Glomerular endothelial cell (primary cell): ENCODE measurements around the gene ZDHHC22. TPM values are rescaled to one million over a fixed set of nuclear protein-coding genes. Genes with fewer than 3 reads are reported as not detected.

Experiments
- DNase-seq: peaks from one replicate; pipeline ENCODE4 v3.0.0-alpha.2; 2011; ENCODE audit warnings: low read depth, low spot score; ENCODE audit errors: extremely low read depth
- total RNA-seq: library from RNA; depleted of rRNA; stranded (reverse); fragments of >200 nt; gene quantifications from 2 replicates; pipeline ENCODE4 v1.2.3, GENCODE V29; 2015

The ZDHHC22 gene
- total RNA-seq, 1 donor from 2014 or later = not detected

DNA sequence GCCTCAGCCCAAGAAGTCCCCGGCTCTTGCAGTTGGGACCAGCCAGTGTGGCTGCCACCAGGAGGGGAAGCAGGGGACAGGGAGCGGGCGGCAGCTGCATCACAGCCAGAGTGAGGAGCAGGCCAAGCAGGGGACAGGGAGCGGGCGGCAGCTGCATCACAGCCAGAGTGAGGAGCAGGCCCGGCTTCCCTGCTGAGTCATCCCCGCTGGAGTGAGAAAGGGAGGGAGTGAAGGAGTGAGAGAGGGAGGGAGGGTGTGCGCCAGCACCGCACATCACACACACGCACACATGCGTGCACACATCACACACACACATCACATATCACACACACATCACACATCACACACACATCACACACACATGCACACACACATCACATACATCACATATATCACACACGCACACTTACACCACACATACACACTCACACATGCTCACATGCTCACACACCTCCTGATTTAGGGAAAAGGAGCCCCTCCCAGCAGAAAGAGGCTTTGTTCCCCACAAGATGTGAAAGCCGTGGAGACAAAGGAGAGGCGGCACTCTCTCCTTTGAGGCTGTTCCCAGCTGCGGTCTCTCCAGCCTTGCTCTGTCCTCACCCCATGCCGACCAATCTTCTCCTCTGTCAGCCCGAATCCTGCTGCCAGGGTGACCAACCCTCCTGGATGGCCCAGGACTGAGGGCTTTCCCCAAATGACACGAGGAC is 16.7 kb upstream of the ZDHHC22 start:
- DNase-seq = no peak

DNA sequence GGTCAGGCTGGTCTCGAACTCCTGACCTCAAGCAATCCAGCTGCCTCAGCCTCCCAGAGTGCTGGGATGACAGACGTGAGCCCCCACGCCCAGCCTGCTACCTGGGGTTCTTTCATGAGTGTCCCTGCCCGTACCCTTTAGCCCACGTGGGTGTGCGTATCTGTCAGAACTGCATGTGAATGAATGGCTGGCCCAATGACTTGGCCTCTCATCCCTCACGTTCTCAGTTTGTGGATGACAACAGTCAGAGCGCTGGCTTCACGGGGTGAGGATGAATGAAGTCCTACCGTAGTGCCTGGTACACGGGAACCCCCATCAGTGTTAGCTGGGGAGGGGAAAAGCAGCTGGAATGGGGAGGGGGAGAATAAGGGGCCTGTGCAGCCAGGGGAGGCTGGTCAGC is 16.1 kb upstream of the ZDHHC22 start:
- DNase-seq = no peak

DNA sequence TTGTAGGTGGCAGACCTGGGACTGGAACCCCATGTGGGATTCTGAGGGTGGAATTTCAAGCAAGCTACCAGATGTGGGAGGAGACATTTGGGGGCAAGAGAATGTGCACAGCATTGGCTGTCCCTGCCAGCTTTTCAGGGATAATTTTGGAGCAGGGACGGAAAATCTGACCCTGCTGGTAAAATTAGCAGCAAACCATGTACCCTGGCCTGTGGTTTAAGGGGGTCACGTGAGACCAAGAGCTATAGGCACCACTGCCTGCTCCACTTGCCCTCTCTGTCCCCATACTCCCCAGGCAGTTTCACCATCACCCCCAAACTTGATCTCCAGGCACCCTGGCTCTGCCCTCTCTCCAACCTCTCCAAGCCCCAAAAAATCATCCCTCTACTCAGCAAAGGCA is 13.5 kb upstream of the ZDHHC22 start:
- no peak for DNase-seq

DNA sequence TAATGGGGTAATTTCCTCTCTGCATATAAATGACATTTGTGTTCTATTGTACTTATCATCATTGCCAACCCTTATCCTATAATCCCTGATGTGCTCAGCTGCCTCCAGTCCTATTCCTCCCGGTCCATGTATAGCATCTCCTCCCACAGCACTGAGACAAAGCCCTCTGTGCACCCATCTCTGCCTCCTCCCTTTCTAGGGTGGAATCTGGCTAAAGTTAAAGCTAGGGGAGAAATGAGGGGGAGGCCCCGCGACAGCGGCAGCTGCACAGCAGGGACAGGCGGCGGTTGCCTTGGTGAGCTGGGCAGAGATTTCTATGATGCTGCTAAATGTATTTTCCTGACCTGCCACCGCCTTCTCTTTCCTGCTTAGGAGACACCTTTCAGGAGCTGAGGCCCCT is 12.8 kb upstream of the ZDHHC22 start:
- no peak for DNase-seq

DNA sequence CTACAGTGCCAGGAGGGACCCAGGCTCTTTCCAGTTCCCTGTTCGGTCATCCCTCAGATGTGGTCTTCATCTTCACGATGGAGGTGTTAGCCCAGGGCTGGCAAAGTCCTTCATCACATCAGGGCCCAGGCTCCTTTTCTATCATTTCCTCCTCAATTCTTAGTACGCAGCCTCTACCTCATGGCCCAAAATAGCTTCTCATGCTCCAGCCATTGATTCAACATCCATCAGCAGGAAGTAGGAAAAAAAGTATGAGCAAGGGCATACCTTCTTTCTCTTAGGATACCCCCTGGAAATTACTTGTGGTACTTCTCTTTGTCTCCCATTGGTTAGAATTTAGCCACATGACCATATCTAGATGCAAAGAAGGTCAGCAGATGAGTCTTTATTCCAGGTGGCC is 12.2 kb upstream of the ZDHHC22 start:
- DNase-seq = no peak

DNA sequence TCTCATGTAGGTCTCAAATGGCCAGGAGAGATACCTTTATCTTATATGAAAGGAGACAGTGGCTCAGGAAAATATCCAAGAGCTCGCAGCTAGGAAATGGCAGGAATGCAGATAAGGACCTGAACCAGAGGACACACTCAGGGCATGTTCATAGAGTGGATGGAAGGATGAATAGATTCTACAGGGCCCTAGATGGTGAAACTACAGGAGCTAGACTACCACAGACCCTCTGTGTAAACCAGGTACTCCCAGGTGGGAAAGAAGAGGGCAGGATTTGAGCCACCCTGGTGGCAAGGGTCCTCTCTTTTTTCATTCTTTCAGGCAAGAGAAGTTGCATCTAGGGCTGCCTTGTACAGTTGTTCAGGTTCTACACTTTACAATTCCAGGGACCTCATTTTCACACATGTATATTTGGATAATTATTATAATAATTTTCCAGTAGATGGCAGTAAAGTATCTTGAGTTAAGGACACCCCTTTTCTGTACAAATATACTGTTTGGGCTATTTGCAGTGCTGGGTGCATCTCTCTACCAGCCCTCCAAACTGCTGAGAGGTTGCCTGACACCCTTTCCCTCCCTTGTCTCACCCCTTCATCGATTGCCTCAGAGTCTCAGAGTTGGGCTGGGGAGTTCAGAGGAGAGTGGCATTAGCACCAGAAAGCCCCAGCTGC is 10.5 kb upstream of the ZDHHC22 start:
- DNase-seq = no peak

DNA sequence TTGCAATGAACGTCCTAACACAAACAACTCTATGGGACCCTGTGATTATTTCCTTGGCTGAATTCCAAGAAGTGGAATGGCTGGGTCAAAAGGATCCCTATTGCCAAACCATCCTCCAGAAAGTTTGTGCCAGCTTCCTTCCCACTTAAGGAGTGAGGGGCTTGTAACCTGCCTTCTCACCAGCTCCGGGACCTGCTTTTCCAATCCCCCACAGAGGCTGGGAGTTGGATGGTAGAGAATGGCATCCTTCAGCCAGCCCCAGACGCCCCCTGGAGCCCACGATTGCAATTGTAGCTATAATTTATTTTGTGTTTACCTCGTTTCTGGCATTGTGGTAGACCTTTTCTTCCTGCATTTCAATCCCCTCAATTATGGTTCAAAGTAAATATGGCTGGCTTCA is 9.7 kb upstream of the ZDHHC22 start:
- no peak for DNase-seq

DNA sequence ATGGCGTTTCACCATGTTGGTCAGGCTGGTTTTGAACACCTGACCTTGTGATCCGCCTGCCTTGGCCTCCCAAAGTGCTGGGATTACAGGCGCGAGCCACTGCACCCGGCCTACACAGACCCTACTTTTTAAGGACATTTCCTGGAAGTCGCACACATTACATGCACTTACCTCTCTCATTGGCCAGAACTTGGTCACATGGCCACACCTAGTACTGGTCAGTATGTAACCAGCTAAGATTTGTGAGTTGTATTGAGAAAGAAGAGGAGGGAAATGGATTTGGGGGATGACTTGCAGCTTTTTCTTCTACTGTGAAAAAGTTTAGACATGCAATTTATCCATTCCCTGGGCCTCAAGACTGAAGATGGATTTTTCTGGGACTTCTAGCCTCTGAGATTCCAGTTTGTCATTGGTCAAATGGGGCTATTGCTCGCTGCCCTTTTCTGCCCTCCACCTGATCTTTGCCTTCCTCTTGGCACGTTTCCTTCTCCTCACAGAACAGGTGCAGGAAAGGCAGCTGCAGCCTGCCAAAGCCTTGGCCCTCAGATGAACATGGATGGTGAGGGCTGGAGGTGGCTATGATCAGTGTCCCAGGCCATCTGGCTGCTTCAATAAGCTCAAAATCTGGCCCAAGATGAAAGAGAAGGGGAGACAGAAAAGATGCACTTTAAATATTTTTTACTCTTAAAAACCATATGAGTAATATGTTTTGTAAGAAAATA is 7.1 kb upstream of the ZDHHC22 start:
- no peak for DNase-seq

DNA sequence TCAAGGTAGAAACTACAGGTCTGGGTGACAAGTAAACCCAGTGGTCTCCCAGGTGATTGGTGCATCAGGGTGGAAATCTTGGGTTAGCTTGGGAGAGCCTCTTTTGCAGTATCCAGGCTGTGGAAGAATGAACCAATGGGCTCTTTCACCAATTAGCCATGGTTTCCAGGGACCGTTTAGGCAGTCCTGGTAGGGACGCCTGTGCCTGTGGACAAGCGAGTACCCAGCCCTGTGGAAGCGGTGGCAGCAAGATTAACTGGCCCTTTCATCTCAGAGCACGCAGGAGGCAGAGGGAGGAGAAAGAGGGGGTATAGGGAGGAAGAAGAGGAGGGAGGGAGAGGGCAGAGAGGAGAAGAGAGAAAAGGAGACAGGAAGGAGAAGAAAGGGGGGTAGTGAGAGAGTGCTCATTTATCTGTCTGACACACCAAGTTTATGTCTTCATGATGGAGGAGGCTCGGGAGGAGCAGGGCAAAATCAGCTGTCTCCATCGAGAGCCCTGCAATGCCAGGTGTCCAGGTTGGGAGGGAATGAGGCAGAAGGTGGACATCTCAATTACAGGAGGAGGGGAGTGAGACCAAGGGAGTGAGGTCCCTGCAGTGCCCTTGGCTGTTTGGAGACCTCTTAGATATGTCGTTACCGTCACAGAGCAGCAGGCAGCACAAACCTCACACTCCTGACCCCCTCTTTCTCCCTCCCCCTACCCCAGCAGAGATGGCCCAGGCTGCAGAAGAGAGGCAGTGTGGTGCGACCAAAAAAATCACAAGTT is 4.6 kb upstream of the ZDHHC22 start:
- DNase-seq = no peak

DNA sequence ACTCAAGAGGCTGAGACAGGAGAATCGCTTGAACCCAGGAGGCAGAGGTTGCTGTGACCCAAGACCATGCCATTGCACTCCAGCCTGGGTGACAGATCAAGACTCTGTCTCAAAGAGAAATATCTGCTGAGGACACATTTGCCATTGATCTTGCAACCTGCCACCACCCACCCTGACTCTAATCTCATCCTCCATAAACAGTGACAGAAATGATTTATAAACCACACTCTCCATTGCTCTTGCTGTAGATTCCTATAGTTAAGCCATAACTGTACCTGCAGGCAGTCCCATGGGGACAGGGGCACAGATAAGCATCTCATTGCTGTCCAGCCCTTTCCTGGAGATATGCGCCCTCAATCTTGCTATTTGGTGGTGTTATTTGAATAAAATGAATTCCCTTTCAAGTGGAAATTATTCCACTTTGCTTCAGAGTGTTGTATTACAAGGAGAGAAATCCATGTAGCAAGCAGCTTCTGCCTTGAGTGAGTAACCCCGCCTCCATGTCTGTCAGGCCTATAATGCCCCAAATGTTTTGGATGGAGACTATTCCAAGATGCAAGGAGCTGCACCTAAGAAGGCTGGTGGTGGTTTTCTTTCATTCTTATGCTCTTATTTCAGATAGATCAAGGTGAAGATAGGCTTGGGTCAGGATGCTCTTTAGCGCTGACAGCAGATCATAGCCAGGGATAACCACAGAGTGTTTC is 3.0 kb upstream of the ZDHHC22 start:
- no peak for DNase-seq

DNA sequence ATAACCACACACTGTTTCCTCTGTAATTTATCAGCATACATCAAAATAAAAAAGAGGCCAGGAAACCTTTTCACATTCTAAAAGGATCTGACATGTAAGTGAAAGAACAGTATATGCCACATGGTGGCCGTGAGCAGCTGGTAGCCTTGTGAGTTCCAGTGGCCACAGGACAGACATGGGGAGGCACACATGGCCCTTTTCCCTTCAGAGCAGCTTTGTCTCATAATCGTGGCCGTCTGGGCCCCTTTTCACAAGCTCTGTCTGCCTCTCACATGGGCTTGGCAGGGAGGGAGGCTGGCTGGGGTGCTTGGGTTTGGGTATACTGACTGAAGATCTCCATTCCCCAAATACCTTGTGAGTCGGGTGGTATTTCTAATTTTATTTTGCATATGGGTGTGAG is 1.5 kb upstream of the ZDHHC22 start:
- no peak for DNase-seq

DNA sequence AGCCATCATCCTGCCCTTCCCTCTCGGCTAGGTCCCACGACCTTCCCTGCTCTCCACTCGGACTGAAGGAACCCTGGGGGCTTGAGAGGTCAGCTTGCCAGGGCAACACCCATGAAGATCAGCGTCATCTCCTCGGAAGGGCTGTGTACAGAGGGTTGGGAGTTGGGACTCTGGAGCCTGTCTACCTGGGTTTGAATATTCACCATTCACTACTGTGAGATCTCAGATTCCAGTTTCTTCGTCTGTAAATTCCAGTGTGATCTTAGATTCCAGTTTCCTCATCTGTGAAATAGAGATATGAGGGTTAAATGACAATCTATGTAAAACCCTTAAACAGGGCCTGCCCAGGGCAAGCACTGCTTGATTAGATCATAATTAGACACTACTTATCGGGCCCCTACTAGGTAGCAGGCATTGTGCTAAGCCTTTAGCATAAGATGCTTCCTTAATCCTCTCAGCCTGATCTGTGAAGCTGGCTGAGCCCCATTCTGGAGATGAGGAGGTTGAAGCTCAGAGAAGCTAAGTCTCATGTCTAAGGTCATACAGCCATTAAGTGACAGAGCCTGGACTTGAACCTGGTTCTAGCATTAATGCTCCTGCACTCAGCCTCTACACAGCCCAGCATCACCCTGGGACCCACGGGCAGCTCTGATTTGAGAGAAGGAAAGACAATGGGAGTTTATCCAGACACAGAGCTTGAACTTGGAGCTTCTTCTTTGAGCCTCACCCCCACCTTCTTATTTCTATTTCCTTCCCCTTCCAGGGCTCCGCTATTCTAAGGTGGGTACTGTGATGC is 612 bp upstream of the ZDHHC22 start:
- no peak for DNase-seq

DNA sequence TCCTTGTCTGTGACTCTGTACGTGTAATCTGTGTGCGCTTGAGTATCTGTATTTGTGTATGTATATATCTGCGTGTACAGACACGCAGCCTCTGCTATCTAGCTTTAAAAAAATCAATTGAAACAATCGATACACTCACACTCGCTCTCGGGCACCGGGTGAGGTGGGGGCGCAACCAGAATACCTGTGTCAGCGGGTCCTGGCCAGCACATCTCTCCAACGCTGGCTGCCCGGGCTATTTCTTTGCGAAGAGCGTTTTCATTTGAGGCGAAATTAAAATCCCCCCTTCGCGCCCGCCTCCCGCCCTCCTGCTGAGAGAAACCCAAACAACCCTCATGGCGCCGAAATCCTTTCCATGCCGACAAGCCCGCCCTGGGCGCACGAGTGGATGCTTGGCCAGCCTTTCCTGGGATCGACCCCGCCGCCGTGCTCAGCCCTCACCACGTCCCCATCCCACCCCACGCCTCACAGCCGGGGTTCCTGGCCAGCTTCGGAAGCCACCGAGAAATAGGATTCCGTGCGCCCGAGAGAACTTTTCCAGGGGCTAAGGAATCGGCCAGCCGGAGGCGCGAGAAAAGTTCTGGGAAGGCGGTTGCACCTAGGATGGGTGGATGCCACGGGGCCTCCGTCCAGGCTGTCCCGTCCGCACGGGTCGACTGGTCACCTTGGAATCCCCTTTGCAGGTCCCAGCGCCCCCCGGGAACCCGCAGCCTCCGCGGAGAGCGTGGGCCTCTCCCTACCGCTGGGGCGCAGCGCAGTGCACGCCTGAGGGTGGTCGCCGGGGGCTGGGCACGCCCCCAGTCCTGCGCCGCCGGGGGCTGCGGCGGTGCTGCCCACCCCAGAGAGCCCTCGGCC is 1.0 kb downstream of the ZDHHC22 start:
- no peak for DNase-seq

DNA sequence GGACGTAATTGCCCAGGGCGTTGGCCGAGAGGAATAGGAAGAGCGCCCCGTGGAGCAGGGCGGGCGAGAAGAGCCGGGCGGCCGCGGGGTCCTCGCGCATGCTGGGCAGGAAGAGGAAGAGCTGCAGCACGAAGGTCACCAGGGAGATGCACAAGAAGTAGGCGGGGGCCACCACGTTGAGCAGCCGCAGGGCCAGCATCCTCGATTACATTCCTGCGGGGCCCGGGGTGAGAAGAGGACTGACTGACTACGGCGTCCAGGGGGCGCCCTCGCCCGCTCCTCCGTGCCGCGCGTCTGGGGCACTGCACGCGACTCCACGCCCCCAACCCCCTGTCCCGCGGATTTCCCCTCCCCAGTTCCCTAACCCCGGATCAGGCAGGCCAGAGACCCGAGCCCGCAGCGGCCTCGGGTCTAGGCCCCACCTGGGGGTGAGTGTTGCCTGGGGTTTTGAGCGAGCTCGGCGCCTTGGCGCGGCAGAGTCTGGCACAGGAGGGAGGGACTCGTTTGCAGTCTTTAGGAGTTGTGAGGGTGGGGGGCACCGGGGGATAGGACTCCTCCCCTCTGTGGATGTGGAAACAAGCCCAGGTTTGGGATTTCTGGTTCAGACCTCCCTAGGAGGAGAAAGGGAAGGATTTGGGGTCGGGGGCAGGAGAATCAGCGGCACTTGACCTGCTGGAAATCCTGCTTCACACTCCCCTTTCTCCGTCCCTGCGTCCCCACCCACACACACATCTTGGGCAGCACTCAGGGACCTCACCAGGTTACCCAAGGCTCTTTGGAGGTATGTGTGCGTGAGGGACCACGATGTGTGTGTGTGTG is 1.8 kb downstream of the ZDHHC22 start:
- no peak for DNase-seq

DNA sequence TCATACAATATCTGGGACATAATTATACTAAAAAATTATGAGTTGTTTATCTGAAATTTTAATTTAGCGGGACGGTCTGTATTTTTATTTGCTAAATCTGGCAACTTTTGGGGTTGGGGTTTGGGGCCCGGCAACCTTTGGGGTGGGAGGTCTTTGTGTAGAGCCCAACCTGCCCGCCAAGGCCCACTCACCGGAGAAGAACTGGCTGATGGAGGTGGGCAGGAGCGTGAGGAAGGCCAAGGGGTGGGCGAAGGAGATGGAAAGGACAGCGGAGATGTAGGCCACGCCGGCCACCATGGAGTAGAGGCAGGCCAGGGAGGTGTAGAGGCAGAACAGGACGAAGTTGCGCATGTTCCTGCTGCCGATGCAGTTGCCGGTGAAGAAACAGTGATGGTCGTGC is 2.6 kb downstream of the ZDHHC22 start:
- DNase-seq = no peak

DNA sequence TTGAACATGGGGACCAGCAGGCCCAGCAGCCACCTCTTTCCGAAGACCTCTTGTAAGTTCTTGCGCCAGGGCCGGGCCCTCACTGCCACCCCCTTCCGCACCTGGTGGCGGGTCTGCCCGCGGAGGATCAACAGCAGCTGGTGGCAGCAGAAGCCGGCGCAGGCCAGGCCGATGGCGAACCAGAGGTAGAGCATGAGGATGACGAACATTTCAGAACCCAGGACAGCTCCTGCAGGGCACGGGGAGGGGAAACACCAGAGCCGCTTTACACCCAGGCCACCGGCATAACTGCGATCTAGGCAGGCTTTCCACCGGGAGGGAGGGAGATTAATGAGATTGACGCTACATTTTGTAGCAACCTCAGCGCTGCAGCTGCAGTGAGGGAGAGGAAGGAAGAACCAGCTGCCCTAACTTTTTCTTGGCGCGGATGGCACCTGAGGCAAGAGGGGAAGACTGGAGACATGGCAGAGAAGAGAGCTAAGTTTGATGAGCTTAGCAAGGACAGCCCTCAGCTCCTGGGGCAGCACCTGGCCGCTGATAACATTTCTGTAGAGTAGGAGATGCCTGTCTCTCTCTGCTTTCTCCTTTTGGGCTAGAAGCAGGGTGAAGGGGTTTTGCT is 7.8 kb downstream of the ZDHHC22 start:
- no peak for DNase-seq

DNA sequence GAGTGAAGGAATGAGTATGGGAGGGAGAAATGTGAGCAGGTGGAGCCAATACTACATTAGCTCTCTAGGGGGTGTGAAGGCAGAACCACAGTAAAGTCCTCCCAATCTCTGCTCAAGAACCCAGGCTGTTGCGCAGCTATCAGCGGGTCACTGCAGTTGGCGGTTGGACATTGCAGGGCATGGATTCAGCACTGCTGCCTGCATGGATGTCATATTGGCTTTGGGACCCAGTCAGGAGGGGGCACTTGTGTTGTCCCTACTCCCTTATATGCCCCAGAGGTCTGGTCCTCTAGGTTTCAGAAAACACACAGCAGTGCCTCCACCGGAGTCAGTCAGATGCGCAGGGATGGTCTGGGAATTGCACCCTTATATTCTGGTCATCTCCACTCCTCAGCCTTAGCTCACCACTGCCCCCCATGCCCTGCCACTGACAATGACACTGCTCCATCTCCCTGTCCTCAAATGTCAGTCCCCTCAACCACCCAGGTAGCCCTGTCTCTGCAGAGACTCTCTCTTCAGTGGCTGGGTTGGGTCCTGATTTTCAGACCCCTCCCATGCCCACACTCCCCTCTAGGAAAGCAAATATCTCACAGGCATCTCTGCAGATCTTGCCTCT is 9.6 kb downstream of the ZDHHC22 start:
- no peak for DNase-seq
